Heart right ventricle (tissue), 16 donors: ENCODE data around the gene POLR2E. TPM values are rescaled to one million over a fixed set of nuclear protein-coding genes. Genes with fewer than 3 reads are reported as not detected.
A peak's percentile ranks its signal among the peaks of the same experiment; 100 is the strongest.

Experiments used
- ATAC-seq, 8 donors: fragments of 200-7000 bp; cut with Tn5 transposase; one replicate each; pipeline ENCODE4 v1.9.1; 2020; ENCODE audit warnings: mild to moderate bottlenecking in 8 of 8, moderate library complexity in 8 of 8, moderate number of reproducible peaks in 1 of 8
- DNase-seq, 2 donors: peaks; one replicate each; pipeline ENCODE4 v3.0.0-alpha.2; 2020
- H3K27ac ChIP-seq, 10 donors: fragments of 200-600 bp; sonication (generic) in 2 of 10; one replicate each; pipeline versions ENCODE4 v1.5.0 to v1.8.0; 2020 to 2022; ENCODE audit warnings: mild to moderate bottlenecking in 3 of 10
- H3K27me3 ChIP-seq, 7 donors: fragments of 200-600 bp; one replicate each; pipeline ENCODE4 v1.8.0; 2021 to 2022; ENCODE audit warnings: mild to moderate bottlenecking in 2 of 7
- H3K36me3 ChIP-seq, 9 donors: fragments of 200-600 bp; sonication (generic) in 1 of 9; one replicate each; pipeline versions ENCODE4 v1.5.0 to v1.8.0; 2020 to 2022; ENCODE audit warnings: mild to moderate bottlenecking in 2 of 9
- H3K4me1 ChIP-seq, 9 donors: fragments of 200-600 bp; sonication (generic) in 1 of 9; one replicate each; pipeline versions ENCODE4 v1.5.0 to v1.8.0; 2020 to 2022; ENCODE audit warnings: mild to moderate bottlenecking in 4 of 9
- H3K4me3 ChIP-seq, 10 donors: fragments of 200-600 bp; sonication (generic) in 2 of 10; one replicate each; pipeline versions ENCODE4 v1.5.0 to v1.8.0; 2020 to 2022; ENCODE audit warnings: mild to moderate bottlenecking in 7 of 10, moderate library complexity in 2 of 10
- H3K9me3 ChIP-seq, 11 donors: fragments of 200-600 bp in 10 of 11; sonication (generic) in 2 of 11; one replicate each; pipeline versions ENCODE4 v1.5.0 to v1.8.0; 2013 to 2022; ENCODE audit warnings: mild to moderate bottlenecking in 2 of 11, control low read depth in 1 of 11, moderate library complexity in 1 of 11
- WGBS, 2 donors: extraction: QIAGEN DNeasy Blood & Tissue Kit; methylation state at CpG; one replicate each; pipeline ENCODE4 v1.1.7; 2013; ENCODE audit warnings: inconsistent platforms in 1 of 2; 5-methylcytosine and 5-hydroxymethylcytosine counted together
- intact Hi-C, 10 donors: fragments of 100-400 bp; cut with DNase I; formaldehyde crosslinking; loops; one replicate each; pipeline versions ENCODE4 v1.11.1 to v1.14.2; 2022
- polyA plus RNA-seq, 2 donors: library from polyadenylated mRNA; stranded (reverse); fragments of 200-250 nt; gene quantifications; one replicate each; pipeline ENCODE4 v1.2.3, GENCODE V29; 2013
- total RNA-seq, 10 donors: library from RNA; stranded (reverse); fragmentation: NEBNext Ultra II Directional in 3 of 10; extraction: Animal tissue kit (Norgen Biotek cat#: 25700) in 3 of 10; gene quantifications; one replicate each; pipeline versions ENCODE4 v1.2.1 to v1.2.4, GENCODE V29; 2021 to 2023
- TF ChIP-seq, protein P1 (sequence below), 9 donors: fragments of 200-600 bp; sonication (generic) in 2 of 9; IDR thresholded peaks; one replicate each; pipeline versions ENCODE4 v1.5.0 to v1.8.0; 2021 to 2022; ENCODE audit warnings: antibody characterized with exemption in 9 of 9, mild to moderate bottlenecking in 5 of 9, moderate library complexity in 1 of 9
- donor health status: Arrhythmogenic right ventricular cardiomyopathy.
- donor health status: ischemic (EF 13 %, LVEDD 7.1; RV severe dilation, severe dysfunction).
- donor health status: healthy with polysubstance abuse.
- donor health status: DM: no; HTN: yes; CAD: no.
- donor health status: DM: no; HTN: no; CAD: no.
- donor health status: ischemic (EF 25% LVEDD 6.9; RV normal size, moderate dysfunction).
- donor health status: ischemic (EF 25% LVEDD 5.7; RV mildly dilated, moderate dysfunction).
- donor health status: healthy.
- donor health status: DM: yes; HTN: yes; CAD: no.
- donor health status: Ischemic cardiomyopathy.
- donor health status: ischemic (EF 35%, LVEDD 5.7; RV mildly dilated, moderate dysfunction).
- donor health status: nonischemic (EF 11% LVEDD 7.7; RV severe dilation, severe dysfunction).
- donor health status: DM: yes; HTN: yes; CAD: no.
- donor health status: PGD.
- donor health status: ischemic (EF 29% LVEDD 5.4; RV normal size, mild dysfunction).
- donor health status: nonischemic (EF 23%, LVEDD 6.1; RV moderate dilation, normal function).

Gene POLR2E
- total and polyA plus RNA-seq, 12 donors: 111 to 215 (median 134) TPM

DNA sequence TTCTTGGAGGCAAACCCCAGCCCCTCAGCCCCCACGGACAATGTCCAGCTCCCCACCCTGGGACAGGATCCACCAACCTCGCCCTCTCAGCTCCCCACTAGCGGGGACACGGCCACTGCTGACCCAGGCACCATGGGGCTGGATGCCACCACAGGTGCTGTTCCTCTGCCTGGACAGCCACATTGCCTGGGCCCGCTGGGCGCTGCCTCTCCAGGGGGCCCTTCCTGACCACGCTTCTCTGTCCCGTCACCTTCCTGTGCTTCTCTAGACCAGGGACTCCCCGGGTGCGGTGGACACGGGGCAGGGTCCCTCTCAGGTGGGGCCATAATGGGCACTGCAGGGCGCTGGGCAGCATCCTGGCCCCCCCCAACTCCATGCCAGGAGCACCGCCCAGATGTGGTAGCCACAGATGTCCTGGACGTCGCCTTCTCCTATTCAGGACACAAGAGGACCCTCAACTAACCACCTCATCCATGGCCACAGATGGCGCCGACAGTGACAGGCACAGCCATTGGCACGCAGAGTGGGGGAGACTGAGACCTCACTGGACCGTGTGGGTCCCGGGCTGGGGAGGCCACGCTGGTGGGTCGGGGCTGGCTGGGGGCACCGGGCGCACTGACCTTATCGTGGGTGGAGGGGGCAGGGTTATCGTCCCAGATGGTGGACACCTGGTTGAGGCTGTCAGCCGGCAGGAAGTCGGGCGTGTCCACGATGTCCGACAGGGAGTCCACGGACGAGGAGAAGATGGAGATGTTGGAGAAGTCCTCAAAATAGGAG is 32.0 kb upstream of the POLR2E start:
- 91 to 94% methylated on average over 33 of the region's 33 CpGs for WGBS, 2 donors
- TF ChIP-seq, protein P1, sequence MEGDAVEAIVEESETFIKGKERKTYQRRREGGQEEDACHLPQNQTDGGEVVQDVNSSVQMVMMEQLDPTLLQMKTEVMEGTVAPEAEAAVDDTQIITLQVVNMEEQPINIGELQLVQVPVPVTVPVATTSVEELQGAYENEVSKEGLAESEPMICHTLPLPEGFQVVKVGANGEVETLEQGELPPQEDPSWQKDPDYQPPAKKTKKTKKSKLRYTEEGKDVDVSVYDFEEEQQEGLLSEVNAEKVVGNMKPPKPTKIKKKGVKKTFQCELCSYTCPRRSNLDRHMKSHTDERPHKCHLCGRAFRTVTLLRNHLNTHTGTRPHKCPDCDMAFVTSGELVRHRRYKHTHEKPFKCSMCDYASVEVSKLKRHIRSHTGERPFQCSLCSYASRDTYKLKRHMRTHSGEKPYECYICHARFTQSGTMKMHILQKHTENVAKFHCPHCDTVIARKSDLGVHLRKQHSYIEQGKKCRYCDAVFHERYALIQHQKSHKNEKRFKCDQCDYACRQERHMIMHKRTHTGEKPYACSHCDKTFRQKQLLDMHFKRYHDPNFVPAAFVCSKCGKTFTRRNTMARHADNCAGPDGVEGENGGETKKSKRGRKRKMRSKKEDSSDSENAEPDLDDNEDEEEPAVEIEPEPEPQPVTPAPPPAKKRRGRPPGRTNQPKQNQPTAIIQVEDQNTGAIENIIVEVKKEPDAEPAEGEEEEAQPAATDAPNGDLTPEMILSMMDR (IDR thresholded peaks at IDR 0.05): no peak
- H3K27ac ChIP-seq: peak overlapping the region in 1 of 10 donors; percentile 36
- no peaks in the 10 kb centered on the region for H3K9me3 ChIP-seq
- H3K27me3 ChIP-seq: no peaks in the 10 kb centered on the region
- DNase-seq: no peak
- H3K4me3 ChIP-seq: no peak overlapping the region
- peaks cover 10 to 86% (median 24%) of the 10 kb centered on the region in 9 donors for H3K36me3 ChIP-seq
- peaks cover 6 to 59% (median 20%) of the 10 kb centered on the region in 9 donors for H3K4me1 ChIP-seq
- ATAC-seq: no peak
- intact Hi-C loops: loop anchor here in 1 of 10 donors (10.0 kb wide), 1 partner anchor 48 kb away; the partner anchor contains the start of gene SBNO2

DNA sequence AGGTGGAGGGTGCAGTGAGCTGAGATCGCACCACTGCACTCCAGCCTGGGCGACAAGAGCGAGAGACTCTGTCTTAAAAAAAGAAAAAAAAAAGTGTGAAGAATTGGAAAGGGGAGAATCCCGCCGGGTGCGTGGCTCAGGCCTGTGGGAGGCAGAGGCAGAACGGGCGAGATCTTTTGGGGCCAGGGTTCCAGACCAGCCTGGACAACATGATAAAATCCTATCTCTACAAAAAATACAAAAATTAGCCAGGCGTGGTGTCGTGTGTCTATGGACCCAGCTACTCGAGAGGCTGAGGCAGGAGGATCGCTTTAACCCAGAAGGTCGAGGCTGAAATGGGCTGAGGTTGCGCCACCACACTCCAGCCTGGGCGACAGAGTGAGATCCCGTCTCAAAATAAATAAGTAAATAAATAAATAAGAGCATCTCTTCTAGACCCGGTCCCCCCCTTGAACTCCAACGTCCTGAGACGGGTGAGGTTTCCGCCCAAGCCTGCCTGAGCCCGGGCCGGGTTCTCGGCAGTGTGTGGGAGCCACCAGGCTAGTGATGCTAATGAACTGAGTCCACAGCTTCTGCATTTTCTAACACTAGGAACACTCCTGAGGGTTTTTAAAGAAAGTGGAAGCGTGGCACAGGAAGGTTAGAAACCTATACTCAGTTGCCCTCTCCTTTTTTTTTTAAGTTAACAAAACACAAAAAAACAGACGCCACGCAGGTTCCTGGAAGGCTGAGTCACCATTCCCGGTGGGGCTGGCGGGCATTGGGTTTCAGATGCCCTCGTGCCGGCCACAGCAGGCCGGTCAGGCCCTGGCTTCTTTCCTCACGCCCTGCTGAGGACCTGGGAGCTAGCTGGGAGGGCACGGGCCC is 30.7 kb upstream of the POLR2E start:
- Histone ChIP-seq H3K27ac (peak overlapping the region in 1 of 10 donors; percentile 36), H3K4me3 (no peak overlapping the region), H3K27me3 (no peaks in the 10 kb centered on the region), H3K36me3 (peaks cover 15 to 99% (median 27%) of the 10 kb centered on the region in 9 donors), H3K4me1 (peaks cover 0 to 57% (median 6%) of the 10 kb centered on the region in 9 donors), H3K9me3 (no peaks in the 10 kb centered on the region)
- TF ChIP-seq, protein P1 (IDR thresholded peaks at IDR 0.05): no peak
- WGBS, 2 donors: 95% methylated on average over 33 of the region's 33 CpGs
- ATAC-seq: no peak
- intact Hi-C loops: loop anchor here in 1 of 10 donors (10.0 kb wide), 1 partner anchor 49 kb away; the partner anchor contains the start of gene SBNO2
- DNase-seq: no peak

DNA sequence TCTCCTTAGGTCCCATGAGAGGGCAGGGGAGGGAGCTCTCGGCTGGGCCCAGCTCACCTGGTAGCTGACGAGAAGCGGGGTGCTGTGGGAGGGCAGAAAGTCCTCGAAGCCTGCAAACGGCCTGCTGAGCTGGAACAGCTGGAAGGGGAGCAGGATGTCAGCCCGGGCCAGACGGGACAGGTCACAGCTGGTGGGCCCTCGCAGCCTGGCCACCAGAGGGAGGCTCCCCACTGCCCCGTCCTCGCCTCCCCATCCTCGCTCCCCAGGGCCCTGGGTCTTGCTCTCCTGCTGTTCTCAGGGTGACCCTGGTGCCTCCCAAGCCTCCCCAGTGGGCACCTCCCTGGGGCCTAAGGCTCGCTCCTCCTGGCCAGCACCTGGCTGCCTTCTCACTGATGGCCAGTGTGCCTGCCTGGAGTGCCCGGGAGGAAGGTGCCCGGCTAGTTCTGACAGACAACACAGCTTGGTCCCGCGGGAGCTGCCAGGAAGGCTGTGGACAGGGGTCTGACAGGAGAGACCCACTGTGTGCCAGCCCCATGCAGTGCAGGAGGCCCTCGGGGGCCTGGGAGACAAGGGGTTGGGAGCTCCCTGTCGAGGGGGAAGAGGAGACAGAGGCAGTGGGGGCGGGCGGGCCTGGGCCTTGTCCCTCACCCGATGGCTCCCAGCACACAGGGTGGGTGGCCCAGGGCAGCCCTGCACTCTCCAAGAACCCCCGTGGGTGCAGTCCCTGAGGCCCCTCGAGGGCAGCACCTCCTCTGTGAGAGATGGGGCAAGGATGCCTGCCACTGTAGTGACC is 28.9 kb upstream of the POLR2E start:
- intact Hi-C loops: loop anchor here in 2 of 10 donors (5.0 to 10.0 kb wide), 2 partner anchors 51 to 58 kb away; partner anchors contain the start of gene SBNO2 (in 1 of the 2)
- no peaks in the 10 kb centered on the region for H3K9me3 ChIP-seq
- H3K4me3 ChIP-seq: no peak overlapping the region
- H3K4me1 ChIP-seq: peaks cover 0 to 39% (median 0%) of the 10 kb centered on the region in 9 donors
- WGBS, 2 donors: 89 to 92% methylated on average over 23 of the region's 23 CpGs
- no peaks in the 10 kb centered on the region for H3K27me3 ChIP-seq
- TF ChIP-seq, protein P1 (IDR thresholded peaks at IDR 0.05): no peak
- H3K27ac ChIP-seq: no peak overlapping the region
- H3K36me3 ChIP-seq: peaks cover 21 to 99% (median 42%) of the 10 kb centered on the region in 9 donors
- ATAC-seq (peak in 1 of 8 donors; percentile 7), DNase-seq (no peak)
